A673 (cell line): ENCODE data around the gene OR4K15. TPM values are rescaled to one million over a fixed set of nuclear protein-coding genes. Genes with fewer than 3 reads are reported as not detected.
"Not testable (repeated sequence)": the region's sequence is repeated elsewhere in the genome, so short reads cannot be mapped to it uniquely, and the experiment has no call there.

ENCODE experiments used
- BruUV-seq: library from RNA; stranded (reverse); fragments of 400-500 nt; replicated peaks from 2 replicates; lab custom pipeline; 2021; lab: Mats Ljungman, UMichigan
- CTCF ChIA-PET: fragments of 300-600 bp; sonication (Branson Sonifier 250); formaldehyde crosslinking; loops from one replicate; lab custom pipeline; 2022; ENCODE audit warnings: antibody characterized with exemption; lab: Charles Lee
- POLR2A ChIA-PET: fragments of 300-600 bp; sonication (Branson Sonifier 250); formaldehyde crosslinking; loops from one replicate; lab custom pipeline; 2022; ENCODE audit warnings: antibody characterized with exemption; ENCODE audit not compliant: low non-redundant PET; lab: Charles Lee
- DNase-seq: peaks from one replicate; pipeline ENCODE4 v3.0.0-alpha.2; 2015; ENCODE audit warnings: low spot score
- H3K27ac ChIP-seq: fragments of 200-600 bp; sonication (generic); 2 replicates; pipeline ENCODE4 v1.5.1; 2016; ENCODE audit warnings: mixed run types, low read depth, mild to moderate bottlenecking, mixed read lengths, antibody characterized with exemption, low read length; ENCODE audit not compliant: poor library complexity, severe bottlenecking
- H3K27me3 ChIP-seq: fragments of 200-600 bp; sonication (generic); replicated peaks from 2 replicates; pipeline ENCODE4 v1.6.1; 2017; ENCODE audit warnings: mixed run types, low read depth, mild to moderate bottlenecking, mixed read lengths, antibody characterized with exemption, low read length; ENCODE audit not compliant: insufficient read depth, poor library complexity
- H3K36me3 ChIP-seq: fragments of 200-600 bp; sonication (generic); 2 replicates; pipeline ENCODE4 v1.6.1; 2016; ENCODE audit warnings: mixed run types, mild to moderate bottlenecking, mixed read lengths, antibody characterized with exemption, low read length; ENCODE audit not compliant: insufficient read depth, poor library complexity, severe bottlenecking
- H3K4me1 ChIP-seq: fragments of 200-600 bp; sonication (generic); 2 replicates; pipeline ENCODE4 v1.6.1; 2017; ENCODE audit warnings: mixed run types, mild to moderate bottlenecking, mixed read lengths, antibody characterized with exemption, low read length; ENCODE audit not compliant: insufficient read depth, poor library complexity, severe bottlenecking
- H3K4me3 ChIP-seq: fragments of 200-600 bp; sonication (generic); 2 replicates; pipeline ENCODE4 v1.5.1; 2016; ENCODE audit warnings: low read depth, mixed run types, mild to moderate bottlenecking, mixed read lengths, low read length; ENCODE audit not compliant: poor library complexity, severe bottlenecking
- H3K9me3 ChIP-seq: fragments of 200-600 bp; sonication (generic); 2 replicates; pipeline ENCODE4 v1.6.1; 2016; ENCODE audit warnings: mixed run types, low read depth, mild to moderate bottlenecking, mixed read lengths, antibody characterized with exemption, low read length; ENCODE audit not compliant: poor library complexity, severe bottlenecking
- EZH2 ChIP-seq: fragments of 200-600 bp; sonication (generic); IDR thresholded peaks from 2 replicates; pipeline ENCODE4 v1.6.1; 2017; ENCODE audit warnings: borderline replicate concordance, low read depth, mild to moderate bottlenecking, mixed read lengths, antibody characterized with exemption, low read length; ENCODE audit not compliant: poor library complexity, severe bottlenecking
- intact Hi-C: fragments of 100-400 bp; cut with micrococcal nuclease; formaldehyde crosslinking; loops from one replicate; pipeline ENCODE4 v1.10.0; 2022; ENCODE audit not compliant: unreplicated experiment
- total RNA-seq: library from RNA; stranded (reverse); gene quantifications from 2 replicates; pipeline ENCODE4 v1.2.3, GENCODE V29; 2021
- TF ChIP-seq, protein P1 (sequence below): fragments of 300-800, 200-600 bp; sonication (generic); conservative IDR thresholded peaks from 2 replicates; pipeline ENCODE4 v1.5.1; 2017; ENCODE audit warnings: low read depth, mild to moderate bottlenecking, antibody characterized with exemption, low read length, moderate library complexity, mixed read lengths

Gene OR4K15
- total RNA-seq, 1 experiment from 2014 or later = not detected

DNA sequence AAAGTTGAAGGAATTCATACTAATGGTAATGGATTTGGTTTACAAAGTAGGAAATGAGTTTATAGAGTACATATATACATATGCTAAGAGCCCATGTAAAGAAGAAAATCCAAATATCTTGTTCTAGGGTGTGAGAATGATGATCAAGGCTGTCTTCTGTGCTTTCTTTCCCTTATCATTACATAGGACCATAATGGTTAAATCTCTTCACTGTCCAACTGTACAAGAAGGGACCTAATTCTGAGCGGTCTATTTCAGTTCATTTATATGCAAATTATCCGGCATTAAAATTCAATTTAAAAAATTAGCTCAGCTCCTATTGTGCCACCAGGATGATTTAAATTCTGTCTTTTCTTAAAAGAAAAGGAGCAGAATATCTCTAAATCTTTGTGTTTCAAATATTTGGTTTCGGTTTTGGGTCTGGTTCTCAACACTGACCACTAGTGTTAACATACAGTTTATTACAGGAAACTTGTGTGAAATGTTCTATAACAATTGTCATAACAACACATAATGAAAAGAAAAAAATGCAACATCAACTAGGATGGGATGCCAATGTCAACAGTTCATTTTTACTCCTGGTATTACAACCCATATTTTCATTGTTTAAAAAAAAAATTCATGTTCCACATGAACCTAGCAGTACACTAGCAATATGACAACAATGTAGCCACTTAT, 27.8 kb upstream of the OR4K15 start:
- no peaks in the 10 kb centered on the region for H3K36me3 ChIP-seq
- CTCF ChIA-PET = no interaction called here
- intact Hi-C loops = no loop called here
- no peak overlapping the region for H3K4me3 ChIP-seq
- H3K4me1 ChIP-seq = no peaks in the 10 kb centered on the region
- H3K27ac ChIP-seq = no peak overlapping the region
- peaks cover 16% of the 10 kb centered on the region for H3K9me3 ChIP-seq
- TF ChIP-seq, protein P1, sequence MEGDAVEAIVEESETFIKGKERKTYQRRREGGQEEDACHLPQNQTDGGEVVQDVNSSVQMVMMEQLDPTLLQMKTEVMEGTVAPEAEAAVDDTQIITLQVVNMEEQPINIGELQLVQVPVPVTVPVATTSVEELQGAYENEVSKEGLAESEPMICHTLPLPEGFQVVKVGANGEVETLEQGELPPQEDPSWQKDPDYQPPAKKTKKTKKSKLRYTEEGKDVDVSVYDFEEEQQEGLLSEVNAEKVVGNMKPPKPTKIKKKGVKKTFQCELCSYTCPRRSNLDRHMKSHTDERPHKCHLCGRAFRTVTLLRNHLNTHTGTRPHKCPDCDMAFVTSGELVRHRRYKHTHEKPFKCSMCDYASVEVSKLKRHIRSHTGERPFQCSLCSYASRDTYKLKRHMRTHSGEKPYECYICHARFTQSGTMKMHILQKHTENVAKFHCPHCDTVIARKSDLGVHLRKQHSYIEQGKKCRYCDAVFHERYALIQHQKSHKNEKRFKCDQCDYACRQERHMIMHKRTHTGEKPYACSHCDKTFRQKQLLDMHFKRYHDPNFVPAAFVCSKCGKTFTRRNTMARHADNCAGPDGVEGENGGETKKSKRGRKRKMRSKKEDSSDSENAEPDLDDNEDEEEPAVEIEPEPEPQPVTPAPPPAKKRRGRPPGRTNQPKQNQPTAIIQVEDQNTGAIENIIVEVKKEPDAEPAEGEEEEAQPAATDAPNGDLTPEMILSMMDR = no peak
- TF ChIP-seq EZH2 = no peak
- no peaks in the 10 kb centered on the region for H3K27me3 ChIP-seq
- DNase-seq = no peak
- BruUV-seq = no TSS peak
- POLR2A ChIA-PET = no interaction called here

DNA sequence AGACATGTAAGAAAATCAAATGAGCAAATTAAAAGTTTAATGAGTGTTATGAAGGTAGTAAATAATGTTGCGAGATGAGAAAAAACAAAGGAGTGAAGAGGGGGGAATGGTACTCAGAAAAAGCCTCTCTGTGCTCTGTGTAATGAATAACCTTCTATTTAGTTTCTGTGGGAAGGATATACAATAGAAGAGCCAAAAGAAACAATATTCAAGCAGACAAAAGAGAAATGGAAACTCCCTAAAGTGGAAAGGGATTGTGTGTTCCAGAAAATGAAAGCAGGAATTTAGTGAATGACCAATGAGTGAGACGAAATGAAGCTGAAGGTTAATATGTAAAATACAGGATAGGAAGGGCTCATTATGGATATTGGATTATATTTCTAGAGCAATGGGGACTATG, 26.2 kb upstream of the OR4K15 start:
- no peak overlapping the region for H3K4me3 ChIP-seq
- H3K27me3 ChIP-seq = no peaks in the 10 kb centered on the region
- H3K36me3 ChIP-seq = no peaks in the 10 kb centered on the region
- peaks cover 10% of the 10 kb centered on the region for H3K9me3 ChIP-seq
- ChIA-PET CTCF (no interaction called here), POLR2A (no interaction called here)
- H3K4me1 ChIP-seq = no peaks in the 10 kb centered on the region
- DNase-seq = no peak
- intact Hi-C loops = no loop called here
- TF ChIP-seq, protein P1 = no peak
- no peak for TF ChIP-seq EZH2
- H3K27ac ChIP-seq = no peak overlapping the region
- BruUV-seq = no TSS peak

DNA sequence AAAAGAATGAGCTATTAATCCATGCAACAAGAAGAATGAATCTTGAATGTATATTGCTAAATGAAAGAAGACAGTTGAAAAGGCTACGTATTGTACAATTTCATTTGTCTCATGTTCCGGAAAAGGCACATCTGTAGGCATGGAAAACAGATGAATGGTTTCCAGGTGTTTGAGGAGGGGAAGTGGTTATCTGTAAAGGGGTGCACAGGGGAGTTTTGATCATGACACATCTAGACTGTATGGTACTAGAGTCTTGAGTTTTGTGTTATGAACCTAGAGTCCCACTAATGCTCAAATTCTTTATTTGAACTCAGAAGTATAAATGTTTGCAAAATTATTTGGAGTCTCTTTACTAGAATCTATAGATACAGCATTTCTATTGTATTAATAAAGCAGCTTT, 5.7 kb upstream of the OR4K15 start:
- POLR2A ChIA-PET, CTCF ChIA-PET, H3K27ac ChIP-seq, H3K4me3 ChIP-seq, H3K36me3 ChIP-seq, H3K9me3 ChIP-seq, BruUV-seq, DNase-seq, intact Hi-C loops, H3K27me3 ChIP-seq, H3K4me1 ChIP-seq: not testable (repeated sequence)

GRCh38 chr14:19974844-19975243, 547 bp upstream of the OR4K15 start:
- H3K36me3 ChIP-seq = no peaks in the 10 kb centered on the region
- POLR2A ChIA-PET = no interaction called here

More at GRCh38 chr14:19974844-19975243, 547 bp upstream of the OR4K15 start:
- intact Hi-C loops = no loop called here
- BruUV-seq = no TSS peak
- H3K27me3 ChIP-seq = no peaks in the 10 kb centered on the region
- H3K4me3 ChIP-seq = no peak overlapping the region
- H3K4me1 ChIP-seq = no peaks in the 10 kb centered on the region
- no peak overlapping the region for H3K27ac ChIP-seq
- DNase-seq = no peak
- CTCF ChIA-PET = no interaction called here
- H3K9me3 ChIP-seq = no peaks in the 10 kb centered on the region
- no peak for TF ChIP-seq EZH2
- TF ChIP-seq, protein P1 = no peak
